Stimulated activated CD8-positive, alpha-beta memory T cell treated with anti-CD3 and anti-CD28 coated beads, Interleukin-4, amount 100 ng/mL, for 4 hours (primary cell): ENCODE measurements around the gene ATP5IF1.

Experiments
- DNase-seq, 2 donors: peaks; one replicate each; pipeline ENCODE4 v3.0.0-alpha.2; 2020; ENCODE audit warnings: low read depth in 2 of 2, low spot score in 1 of 2

Gene ATP5IF1

DNA sequence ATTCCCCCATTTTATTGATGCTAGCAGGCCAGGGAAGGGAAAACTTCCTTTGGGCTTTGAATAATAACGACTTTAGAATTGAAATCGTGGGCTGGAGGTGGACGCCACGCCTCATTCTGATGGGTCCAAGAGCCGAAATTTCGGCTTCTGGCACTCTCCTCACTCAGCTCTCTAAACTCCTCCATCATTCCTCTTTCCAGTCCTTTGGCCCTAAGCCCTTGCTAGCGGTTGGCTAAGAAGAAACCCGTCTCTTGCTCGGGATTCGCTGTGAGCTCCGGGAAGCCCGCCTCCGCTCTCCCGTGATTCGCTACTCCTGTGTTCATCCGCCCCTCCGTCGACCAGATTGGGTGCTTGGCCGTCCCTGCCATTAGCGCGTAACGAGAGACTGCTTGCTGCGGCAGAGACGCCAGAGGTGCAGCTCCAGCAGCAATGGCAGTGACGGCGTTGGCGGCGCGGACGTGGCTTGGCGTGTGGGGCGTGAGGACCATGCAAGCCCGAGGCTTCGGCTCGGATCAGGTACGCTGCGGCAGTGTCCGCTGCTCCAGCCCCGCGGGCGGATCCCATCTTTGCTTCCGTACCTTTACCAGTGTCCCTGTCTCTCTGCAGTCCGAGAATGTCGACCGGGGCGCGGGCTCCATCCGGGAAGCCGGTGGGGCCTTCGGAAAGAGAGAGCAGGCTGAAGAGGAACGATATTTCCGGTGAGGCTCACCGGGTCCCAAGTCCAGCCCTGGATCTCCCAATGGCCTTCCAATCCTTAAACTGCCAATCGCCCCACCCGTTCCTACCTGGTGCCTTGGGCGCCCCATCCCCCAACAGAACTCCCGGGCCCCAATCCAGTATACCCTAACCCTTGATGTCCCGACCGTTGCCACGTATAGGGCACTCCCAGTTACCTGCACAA is at the start of gene ATP5IF1:
Gene ATP5IF1 (plus strand): TSS at position 370 of the 901 bp plus-strand sequence. CDS start 60 bp downstream, at position 430.
- peak; percentile 84 to 89 for DNase-seq

DNA sequence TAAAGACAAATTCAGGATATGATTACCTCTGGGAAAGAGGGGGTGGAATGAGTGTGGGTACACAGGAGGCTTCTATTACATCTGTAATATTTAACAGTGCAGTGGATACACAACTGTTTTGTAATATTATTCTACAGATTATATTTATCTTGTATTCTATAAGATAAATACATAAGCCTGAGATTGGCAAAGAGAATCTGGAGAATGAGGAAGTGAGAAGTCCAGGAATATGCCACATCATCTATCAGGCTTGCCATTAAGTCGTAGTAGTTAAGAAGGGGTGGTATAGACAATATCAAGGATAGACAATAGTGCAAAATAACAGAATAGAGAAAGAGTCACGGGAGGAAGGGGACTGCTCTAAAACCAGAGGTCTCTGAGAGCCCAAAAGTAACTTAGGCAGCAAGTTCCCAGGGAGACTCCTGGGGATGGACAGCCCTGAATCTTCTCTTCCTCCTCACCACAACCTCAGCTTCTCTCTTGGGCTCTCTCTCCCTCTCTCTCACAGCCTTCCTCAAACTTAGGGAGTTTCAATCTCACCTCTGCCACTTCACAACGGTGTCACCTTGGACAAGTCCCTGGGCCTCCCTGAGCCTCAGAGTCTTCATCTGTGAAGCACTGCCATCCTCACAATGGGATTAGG is 45.5 kb upstream of the ATP5IF1 start:
- DNase-seq, result no peak

DNA sequence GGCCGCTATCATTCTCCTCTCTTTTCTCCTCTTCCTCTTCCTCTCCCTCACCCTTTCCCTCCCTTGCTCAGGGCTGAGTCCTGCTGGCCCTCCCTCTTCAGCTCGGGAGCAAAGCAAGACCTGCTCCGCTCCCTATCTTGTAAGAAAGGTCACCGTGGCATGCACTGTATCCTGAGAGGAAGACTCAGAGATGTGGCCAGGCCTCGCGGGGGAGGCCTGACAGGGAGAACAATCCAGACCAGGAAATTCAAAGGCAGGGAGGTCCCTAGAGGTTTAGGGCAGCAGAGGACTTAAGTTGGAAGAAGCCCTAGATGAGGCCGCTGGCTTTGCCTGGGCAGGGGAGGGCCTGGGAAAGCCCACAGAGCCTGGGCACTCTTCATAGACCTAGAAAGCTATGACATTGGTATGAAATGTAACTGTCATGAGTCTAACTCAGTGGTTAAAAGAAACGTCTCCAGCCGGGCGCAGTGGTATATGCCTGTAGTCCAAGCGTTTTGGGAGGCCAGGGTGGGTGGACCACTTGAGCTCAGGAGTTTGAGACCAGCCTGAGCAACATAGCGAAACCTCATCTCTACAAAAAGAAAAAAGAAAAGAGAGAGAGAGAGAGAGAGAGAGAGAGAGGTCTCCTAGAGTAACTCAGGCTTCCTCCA is 44.8 kb upstream of the ATP5IF1 start:
- DNase-seq, result no peak

DNA sequence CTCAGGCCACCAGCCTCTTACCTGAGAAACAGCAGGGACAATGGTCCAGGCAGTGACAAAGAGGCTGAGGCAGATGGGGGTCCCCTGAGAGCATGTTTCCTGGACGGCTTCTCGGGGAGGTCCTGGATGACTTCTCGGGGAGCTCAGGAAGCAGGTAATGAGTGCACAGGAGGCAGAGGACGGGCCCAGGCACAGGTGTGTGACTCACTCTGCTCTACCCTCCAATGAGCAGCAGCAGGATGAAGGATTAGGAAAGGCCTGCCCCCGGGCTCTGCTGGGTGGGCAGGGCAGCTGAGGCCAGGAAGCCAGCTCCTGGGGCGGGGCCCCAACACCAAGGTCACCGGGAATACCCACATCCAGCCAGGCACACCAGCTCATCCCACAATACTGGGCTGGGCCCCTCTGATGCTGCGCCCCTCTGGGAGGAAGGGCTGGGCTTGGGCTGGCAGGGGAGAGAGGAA is 42.2 kb upstream of the ATP5IF1 start:
- no peak for DNase-seq

DNA sequence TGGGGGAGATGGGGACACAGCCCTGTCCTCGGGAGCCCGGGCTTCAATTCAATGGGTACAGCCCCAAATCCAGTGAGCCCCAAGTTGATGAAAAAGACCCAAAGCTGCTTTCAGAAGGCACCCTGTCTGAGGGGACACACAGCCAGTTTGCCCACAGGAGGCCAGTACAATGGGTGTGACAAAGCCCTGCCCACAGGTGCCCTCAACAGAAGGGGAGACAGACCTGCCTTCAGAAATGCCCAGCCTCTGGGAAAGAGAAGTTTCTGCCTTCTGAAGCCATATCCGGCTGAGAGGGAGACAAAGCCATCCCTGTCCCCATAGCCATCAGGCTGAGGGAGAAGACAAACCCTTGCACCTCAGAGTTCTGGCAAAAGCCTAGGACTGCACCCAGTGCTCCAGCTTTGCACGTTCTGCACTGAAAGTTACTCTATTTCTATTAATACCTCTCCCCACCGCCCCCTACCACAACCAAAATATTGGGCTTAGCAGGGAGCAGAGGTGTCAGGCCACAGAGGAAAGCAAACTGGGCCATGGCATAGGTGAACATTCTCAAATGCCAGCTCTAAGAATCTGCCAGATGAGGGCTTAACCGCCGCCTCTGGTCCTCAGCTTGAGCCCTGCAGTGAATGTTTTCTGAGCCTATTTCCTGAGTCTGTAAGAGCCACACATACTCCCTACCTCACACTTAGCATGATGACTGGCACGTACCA is 41.4 kb upstream of the ATP5IF1 start:
- no peak for DNase-seq

DNA sequence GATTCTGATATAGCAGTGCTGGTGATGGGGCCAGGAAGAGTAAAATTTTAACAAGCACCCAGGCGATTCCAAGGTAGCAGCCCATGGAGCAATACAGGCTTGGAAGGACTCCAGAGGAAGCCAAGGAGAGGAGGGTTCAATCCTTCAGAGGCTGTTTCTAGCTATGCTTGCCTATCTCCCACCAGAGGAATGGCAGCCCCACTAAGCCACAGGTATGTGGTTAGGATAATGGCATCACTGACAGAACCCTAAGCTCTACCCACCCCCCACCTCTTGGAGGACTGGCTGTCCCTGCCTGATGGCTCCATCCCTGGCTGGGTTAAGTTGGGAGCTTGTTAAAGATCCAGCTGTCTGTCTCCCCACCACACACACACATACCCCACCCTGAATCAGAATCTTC is 40.1 kb upstream of the ATP5IF1 start:
- no peak for DNase-seq

DNA sequence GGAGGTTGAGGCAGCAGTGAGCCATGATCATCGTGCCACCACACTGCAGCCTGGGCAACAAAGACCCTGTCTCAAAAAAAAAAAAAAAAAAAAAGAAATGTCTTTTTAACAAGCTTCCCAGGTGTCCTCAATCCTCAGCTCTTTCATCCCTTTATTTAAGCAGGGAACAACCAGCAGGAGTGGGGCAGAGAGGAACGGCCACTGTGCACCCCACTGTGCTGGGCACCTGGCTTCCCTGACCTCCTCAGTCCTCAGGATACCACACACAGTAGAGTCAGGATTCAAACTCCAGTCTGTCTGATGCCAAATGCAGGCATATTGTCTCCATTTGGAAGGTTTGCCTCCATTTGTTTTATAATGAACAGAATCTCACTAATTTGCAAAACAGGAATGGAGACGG is 39.6 kb upstream of the ATP5IF1 start:
- no peak for DNase-seq

DNA sequence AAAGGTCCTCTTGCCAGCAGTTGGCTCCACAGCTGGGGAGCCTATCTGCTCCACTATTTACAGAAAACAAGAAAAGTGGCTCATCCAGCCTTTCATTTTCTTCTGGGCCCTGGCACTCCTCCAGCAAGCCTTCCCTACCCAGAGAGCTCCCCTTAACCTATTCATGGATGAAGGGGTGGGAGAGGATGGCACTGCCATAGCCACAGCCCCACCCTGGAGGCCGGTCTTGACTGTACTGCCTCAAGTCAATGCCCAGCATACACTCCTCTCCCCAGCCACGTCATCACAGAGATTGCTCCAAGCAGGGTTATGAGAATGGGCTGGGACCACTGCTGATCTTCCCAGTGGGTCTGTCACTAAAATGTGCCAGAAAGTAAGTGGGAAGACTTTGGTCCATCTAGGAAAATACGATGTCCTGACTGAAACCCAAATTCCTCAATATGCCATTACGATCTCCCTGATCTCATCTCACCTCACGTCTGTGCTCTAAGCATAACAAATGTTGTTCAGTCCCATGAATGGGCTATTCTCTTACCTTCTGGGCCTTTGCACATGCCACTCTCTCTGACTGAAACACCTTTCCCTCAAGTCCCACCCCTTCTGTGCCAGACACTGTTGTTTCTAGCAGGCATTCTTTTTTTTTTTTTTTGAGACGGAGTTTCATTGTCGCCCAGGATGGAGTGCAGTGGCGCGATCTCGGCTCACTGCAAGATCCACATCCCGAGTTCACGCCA is 38.1 kb upstream of the ATP5IF1 start:
- DNase-seq, result no peak

DNA sequence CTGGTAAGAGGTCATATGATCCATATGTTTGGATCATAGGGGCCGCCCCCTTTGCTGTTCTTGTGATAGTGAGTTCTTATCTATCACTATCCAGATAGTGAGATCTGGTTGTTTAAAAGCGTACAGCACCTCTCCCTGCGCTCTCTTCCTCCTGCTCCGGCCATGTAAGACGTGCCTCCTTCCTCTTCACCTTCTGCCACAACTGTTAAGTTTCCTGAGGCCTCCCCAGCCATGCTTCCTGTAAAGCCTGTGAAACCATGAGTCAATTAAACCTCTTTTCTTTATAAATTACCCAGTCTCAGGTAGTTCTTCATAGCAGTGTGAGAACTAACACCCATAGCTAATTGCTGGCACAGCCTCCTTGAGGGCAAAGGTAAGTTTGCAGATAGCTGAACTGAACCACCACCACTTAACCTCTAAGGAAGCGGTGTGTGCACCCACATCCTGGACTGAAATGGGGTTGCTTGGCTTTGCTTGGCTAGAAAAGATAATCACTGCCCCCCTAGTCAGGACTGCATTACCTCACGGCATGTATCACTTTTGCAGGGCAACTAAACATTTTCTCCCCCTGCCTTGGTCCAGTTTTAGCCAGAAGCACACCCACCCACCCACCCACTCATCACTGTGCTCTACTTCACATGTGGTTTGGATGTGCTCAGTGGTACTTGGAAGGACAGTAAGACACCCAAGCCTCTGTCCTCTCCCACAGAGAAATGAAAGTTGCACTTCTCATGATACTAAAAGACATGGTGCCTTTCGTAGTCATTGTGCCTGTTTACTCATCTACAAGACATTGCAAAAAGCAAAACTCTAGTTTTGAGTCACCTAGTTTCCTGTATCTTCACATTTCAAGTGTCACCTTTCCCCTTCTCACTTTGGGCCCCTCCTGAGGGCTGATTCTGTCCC is 36.3 kb upstream of the ATP5IF1 start:
- DNase-seq, result peak; percentile 12 to 34

DNA sequence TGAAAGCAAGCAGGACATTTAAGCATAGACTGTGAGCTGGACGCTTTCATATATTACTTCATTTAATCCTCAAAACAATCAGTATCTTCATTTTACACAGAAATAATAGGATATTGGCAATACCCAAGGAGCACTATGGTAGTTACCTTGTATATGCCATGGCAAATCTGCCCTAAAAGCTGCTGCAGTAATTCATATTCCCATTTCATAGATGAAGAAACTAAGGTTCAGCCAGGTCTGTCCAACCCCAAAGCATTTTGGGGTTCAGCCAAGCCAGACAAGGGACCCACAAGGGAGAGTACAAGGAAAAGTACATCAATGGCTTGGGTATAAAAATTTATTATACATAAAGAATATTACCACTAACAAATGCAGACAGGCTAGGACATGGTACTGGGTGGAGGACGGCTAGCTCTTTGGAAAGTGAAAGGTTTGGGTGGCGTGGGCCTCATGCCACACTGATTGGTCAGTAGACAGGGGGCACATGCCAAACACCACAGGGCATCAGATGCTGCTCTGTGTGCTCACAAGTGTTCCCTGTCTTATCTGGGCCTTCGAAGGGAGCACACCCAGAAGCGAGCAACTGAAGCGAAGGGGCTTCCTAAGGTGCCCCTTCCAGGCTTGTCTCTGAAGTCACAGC is 35.6 kb upstream of the ATP5IF1 start:
- DNase-seq, result no peak

DNA sequence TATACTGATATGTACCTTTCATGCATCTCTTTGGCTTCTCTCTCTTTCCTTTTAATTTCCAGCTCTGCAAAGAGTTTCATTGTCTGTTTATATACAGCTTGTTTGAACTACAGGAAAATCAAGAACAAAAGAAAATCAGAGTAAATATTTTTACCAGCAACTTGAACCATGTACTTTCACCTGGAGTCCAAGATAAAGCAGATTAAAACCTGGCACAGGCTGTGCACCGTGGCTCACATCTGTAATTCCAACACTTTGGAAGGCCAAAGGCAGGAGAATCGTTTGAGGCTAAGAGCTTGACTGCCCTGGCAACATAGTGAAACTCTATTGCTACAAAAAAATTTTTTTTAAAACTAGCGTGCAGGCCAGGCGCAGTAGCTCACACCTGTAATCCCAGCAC is 30.7 kb upstream of the ATP5IF1 start:
- no peak for DNase-seq

DNA sequence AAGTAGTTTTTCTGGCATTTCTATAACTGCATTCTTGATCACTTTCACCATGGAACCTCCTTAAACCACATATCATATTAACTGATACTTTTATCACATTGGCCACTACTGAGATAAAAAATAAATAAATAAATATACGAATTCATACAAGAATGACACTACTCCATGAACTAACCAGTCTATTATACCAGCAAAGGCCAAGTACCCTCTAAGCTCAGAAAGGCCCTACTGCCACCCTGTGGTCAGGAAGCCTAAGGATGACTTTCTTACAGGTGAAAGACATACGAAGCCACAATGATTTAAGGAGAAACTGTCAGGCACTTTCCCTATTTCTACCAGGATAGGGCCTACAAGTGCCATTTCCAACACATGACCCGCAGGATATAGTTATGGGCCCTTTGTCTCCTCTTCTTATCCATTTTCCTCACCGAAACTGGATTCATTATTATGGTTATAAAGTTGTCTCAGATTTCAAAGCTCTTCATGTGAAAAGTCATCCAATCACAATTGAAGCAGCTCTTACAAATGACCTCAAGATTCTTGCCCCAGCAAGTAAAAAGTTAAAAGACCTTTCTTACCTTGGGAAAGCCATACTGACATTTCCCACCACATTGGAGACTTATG is 27.0 kb upstream of the ATP5IF1 start:
- no peak for DNase-seq

DNA sequence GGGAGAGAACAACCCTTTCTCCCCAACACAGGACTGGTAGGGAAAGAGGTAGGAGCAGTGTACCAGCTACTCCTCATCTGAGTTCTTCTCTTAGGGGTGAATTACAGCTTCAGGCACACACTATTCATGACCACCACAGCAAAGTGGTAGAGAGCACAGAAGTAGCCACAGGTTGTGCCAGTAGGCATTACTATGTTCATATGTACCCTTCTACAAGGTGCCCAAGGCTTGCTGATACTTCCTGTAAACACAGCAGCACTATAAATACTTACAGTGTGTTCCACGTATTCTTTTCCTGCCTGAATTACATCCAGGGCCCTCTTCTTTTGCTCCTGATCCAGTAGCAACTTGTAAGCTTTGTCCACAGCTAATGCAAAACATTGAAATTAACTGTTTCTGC is 26.2 kb upstream of the ATP5IF1 start:
- no peak for DNase-seq

DNA sequence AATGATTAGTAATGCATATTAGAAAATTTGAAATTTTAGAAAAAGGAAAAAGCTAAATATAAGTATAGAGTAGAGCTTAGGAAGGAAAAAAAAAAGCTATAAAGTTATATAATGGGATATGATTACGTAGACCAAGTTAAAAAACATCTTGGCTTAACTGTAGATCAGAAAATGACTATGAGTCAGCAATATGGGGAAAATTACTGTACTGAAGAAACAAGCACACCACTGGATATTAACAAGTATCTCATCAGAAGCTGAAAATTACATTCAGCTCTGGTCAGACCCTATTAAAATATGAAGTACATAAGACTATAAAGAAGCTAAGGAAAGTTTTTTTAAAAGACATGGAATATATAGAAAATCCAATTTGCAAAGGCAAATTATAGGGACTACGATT is 22.6 kb upstream of the ATP5IF1 start:
- no peak for DNase-seq

DNA sequence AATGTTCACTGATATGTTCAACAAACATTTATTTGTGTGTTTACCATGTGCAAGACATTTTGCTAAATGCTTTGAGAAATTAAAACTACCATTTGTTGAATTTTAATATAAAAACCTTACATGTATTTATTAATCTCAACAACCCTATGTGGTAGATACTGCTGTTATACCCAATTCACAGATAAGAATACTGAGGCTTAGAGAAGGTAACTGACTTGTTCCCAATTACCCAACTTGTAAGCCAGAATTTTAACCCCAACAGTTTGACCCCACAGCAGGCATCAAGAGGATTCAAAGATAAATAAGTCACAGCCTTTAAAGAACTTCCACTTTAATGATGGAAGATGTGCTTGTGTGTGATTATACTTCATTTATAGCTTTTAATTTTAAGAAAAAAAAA is 6.8 kb upstream of the ATP5IF1 start:
- no peak for DNase-seq

DNA sequence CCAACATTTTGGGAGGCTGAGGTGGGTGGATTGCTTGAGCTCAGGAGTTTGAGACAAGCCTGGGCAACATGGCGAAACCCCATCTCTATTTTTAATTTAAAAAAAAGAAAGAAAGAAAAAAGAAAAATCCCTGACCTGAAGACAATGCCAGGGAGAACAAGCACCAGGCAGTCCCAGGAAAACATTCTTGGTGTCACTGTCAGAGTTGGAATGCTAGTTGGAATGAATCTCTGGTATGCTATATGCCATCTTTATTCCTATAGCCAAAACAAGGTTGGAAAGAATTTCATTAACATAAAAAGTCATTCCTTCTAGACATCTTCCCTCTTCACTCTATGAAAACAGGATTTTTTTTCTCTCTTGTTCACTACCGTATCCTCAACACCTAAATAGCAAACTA is 5.9 kb upstream of the ATP5IF1 start:
- no peak for DNase-seq

DNA sequence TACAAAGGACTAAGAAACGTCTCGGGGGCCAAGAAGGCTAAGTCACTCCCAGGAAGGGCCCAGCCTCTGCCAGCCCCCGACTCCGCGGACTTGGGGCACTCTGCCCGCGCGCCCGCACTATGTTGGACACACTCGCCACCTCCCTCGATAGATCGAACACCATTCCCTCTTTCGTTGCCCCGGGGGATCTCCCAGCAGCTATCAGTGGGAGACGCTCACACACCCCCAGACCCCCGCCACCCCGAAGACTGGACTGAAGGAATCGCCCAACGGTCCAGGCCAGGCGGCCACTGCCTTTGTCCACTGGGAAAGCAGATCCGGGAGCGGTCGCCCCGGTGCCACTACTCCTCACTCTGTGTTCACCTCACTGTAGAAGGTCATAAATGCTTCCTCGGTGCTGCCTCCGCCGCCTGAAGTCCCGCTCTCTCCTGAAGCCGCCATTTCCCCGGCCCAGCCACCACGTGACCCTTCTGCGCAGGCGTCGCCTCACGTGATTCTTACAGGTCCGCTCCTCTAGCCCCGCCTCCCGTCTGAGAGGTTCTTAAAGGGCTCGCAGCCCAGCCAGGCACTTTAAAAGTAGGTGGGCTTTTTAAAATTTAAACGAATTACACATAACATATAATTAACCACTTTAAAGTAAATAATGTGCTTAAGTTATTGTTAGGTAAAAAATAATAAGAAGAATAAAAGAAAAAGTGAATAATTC is 3.2 kb upstream of the ATP5IF1 start, which contains the start of gene DNAJC8:
Gene DNAJC8 (minus strand): TSS at position 472 of the 706 bp plus-strand sequence. CDS start 31 bp downstream, at position 441.
- peak; percentile 92 to 96 for DNase-seq

DNA sequence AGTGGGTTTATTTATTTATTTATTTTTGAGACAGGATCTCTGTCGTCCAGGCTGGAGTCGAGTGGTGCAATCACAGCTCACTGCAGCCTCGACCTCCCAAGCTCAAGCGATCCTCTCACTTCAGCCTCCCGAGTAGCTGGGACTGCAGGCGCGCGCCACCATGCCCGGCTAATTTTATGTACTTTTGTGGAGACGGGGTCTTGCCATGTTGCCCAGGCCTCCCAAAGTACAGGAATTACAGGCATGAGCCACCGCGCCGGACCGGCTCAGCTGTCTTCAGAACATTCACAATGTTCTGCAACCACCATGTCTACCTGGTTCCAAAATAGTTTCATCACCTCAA is 2.7 kb upstream of the ATP5IF1 start:
- no peak for DNase-seq
